DOHH2 (cell line): ENCODE data around the gene DSCAML1.

Experiments used
- CTCF ChIP-seq: fragments of 200-600 bp; sonication (generic); IDR thresholded peaks from one replicate; pipeline ENCODE4 v1.5.1; 2014; ENCODE audit warnings: antibody characterized with exemption, mild to moderate bottlenecking, low read depth, low read length; ENCODE audit not compliant: poor library complexity, severe bottlenecking
- EZH2phosphoT487 ChIP-seq: fragments of 200-600 bp; sonication (generic); IDR thresholded peaks from 2 replicates; pipeline ENCODE4 v1.6.1; 2017; ENCODE audit warnings: borderline replicate concordance, mild to moderate bottlenecking, antibody characterized with exemption, low read length, moderate library complexity, mixed read lengths

DNA sequence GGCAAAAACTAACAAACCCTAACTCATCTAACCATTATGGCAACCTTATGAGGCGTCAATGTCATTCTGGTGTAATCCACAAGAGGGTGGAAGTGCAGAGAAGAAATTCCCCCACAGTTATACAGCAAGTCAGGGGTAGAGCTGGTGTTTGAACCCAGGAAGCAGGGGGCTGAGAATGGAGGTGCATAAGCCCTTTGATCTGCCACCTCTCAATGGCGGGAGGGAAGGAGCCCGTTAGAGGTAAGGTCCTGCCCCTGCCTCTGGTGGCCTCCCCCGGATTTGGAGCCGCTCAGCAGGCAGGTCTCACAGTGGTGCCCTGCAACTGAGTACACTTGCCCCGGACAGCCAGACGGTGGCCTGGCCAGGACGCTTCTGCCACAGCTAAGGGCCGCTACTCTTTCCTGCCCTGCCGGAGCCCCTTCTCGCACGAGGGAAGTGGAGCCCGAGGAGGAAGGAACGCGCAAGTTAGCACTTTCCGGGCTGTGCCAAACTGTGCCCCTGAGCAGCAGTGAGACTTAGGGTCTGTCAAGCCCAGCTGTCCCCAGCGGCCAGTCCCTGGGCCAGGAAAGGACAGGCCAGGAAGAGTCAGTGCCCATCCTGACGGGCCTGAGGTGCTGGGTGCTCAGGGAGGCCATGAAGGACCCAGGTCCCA lies 26.4 kb upstream of the DSCAML1 start:
- TF ChIP-seq EZH2phosphoT487, result no peak
- TF ChIP-seq CTCF, result peak; percentile 36
